Memory B cell (primary cell): ENCODE measurements around the gene DNM1.

Experiments
- ATAC-seq: fragments of 150-1000 bp; cut with Tn5 transposase; 2 replicates; pipeline ENCODE4 v1.10.0; 2021; ENCODE audit warnings: low read depth, mild to moderate bottlenecking, moderate library complexity
- DNase-seq, 2 donors: peaks; one replicate each; pipeline ENCODE4 v3.0.0; 2022; ENCODE audit warnings: low spot score in 2 of 2
- H3K27ac Mint-ChIP-seq: one replicate; pipeline ENCODE4 v1.8.0; 2022; ENCODE audit warnings: mild to moderate bottlenecking, moderate library complexity, mixed read lengths
- H3K27me3 Mint-ChIP-seq: one replicate; pipeline ENCODE4 v1.8.0; 2022; ENCODE audit warnings: mixed read lengths
- H3K36me3 Mint-ChIP-seq: one replicate; pipeline ENCODE4 v1.8.0; 2022; ENCODE audit warnings: mild to moderate bottlenecking, mixed read lengths
- H3K4me1 Mint-ChIP-seq: one replicate; pipeline ENCODE4 v1.8.0; 2022; ENCODE audit warnings: mixed read lengths
- H3K4me3 Mint-ChIP-seq: one replicate; pipeline ENCODE4 v1.8.0; 2022; ENCODE audit warnings: mild to moderate bottlenecking, moderate library complexity, mixed read lengths
- H3K9me3 Mint-ChIP-seq: one replicate; pipeline ENCODE4 v1.8.0; 2022; ENCODE audit warnings: mixed read lengths

Gene DNM1

DNA sequence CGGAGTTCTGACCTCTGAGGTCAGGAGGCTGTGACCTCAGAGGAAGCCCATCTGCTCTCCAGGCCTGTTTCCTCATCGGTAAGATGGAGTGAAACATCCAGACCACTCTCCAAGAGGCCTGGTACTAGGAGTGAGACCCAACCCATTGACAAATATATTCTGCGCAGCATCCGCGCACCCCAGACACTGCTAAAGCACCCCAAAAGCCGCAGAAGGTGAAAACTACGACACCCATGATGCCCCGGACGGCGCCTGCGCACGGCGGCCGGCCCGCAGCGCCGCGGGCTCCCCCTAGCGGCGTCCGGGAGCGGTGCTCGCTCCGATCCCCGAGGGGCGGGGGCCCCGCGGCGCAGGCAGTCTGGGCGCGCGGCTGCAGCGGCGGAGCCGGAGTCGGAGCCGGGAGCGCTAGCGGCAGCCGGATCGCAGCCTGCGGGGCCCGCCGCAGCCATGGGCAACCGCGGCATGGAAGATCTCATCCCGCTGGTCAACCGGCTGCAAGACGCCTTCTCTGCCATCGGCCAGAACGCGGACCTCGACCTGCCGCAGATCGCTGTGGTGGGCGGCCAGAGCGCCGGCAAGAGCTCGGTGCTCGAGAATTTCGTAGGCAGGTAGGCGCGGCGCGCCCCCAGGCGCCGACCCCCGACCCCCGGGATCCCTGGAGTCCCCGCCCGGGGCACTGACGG lies at the start of gene DNM1:
Gene DNM1, plus strand, starts transcription at position 356 of the 683 bp plus-strand sequence. Its CDS starts 92 bp downstream, at position 448.
- Mint-ChIP-seq H3K4me1 (peaks cover 3% of the 10 kb centered on the region), H3K9me3 (no peaks in the 10 kb centered on the region), H3K27ac (no peak within 1 kb of the TSS), H3K27me3 (peaks cover 10% of the 10 kb centered on the region), H3K36me3 (no peaks in the 10 kb centered on the region), H3K4me3 (peak within 1 kb of the TSS; percentile 71)
- ATAC-seq: peak; percentile 93
- peak; percentile 76 to 78 for DNase-seq

DNA sequence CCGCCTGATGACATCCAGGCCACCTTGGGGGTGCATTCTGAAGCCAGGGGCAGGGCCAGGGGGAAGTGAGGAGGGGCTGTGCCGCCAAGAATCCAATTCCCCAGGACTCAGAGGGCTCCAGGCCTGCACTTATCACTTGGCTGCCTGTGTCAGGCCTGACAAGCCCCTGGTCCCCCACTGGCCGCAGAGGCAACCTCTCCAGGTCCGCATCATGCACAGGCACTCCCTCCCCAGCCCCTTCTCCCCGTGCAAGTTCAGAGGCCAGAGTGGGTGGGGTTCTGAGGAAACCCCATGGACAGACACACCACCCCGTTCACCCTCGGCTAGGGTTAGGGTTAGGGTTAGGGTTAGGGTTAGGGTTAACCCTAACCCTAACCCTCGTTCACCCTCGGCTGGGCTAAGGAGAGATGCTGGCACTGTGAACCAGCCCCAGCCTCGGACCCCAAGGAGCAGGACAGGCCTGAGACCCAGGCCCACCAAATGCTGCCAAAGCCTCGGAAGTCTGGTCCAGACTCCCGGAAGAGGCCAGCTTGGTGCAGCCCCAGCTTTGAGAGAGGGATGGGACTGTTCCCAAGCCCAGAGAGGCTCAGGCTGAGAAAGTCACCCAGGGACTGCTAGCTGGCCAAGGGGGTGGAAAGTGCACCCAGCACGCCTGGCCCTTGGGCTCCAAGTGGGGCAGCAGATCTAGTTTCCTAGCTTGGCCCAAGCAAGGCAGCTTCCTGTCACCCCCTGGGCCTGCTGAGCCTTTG lies 49.1 kb upstream of the DNM1 start:
- Mint-ChIP-seq H3K9me3 (no peaks in the 10 kb centered on the region), H3K36me3 (no peaks in the 10 kb centered on the region), H3K4me3 (no peak overlapping the region), H3K4me1 (peaks cover 2% of the 10 kb centered on the region), H3K27ac (no peak overlapping the region), H3K27me3 (peaks cover 7% of the 10 kb centered on the region)
- DNase-seq (no peak), ATAC-seq (no peak)

DNA sequence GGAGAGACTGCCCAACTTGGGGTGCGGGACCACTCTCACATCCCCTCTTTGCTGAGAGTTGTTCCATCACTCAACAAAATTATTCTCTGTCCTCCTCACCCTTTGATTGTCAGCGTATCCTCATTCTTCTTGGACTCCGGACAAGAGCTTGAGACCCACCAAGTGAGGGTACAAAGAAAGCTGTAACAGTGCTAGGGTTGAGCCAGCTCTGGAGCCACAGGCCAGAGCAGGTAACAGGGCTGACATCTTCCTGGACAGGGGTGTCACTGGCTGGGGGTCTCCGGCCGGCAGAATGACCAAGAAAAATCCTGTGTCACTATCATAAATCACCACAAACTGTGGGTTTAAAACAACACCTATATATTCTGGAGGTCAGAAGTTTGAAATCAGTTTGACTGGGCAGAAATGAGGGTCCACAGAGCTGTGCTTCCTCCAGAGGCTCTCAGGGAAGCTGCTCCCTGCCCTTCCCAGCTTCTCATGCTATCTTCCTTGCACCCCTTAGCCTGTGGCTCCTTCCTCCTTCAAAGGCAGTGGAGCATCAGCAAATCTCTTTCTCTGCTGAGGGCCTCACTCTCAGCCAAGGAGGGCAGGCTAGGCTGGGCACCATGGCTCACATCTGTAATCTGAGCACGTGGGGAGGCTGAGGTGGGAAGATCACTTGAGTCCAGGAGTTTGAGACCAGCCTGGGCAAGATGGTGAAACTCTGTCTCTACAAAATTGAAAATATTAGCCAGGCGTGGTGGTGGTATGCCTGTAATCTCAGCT lies 47.3 kb upstream of the DNM1 start:
- ATAC-seq: no peak
- no peaks in the 10 kb centered on the region for H3K9me3 Mint-ChIP-seq

DNA sequence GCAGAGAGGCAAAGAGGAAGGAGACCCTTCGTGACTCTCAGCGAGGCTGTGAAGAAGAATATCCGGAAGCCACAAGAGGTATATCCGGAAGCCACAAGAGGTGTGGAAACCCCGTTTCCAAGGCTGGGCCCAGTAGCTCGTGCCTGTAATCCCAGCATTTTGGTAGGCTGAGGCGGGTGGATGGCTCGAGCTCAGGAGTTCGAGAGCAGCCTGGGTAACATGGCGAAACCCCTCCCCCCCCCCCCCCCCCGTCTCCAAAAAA lies 43.7 kb upstream of the DNM1 start:
- Mint-ChIP-seq H3K27ac (peak overlapping the region; percentile 82), H3K4me3 (peak overlapping the region; percentile 83), H3K27me3 (no peaks in the 10 kb centered on the region), H3K9me3 (no peaks in the 10 kb centered on the region), H3K4me1 (peaks cover 7% of the 10 kb centered on the region), H3K36me3 (no peaks in the 10 kb centered on the region)
- DNase-seq (peak in 1 of 2 donors; percentile 19), ATAC-seq (peak; percentile 40)

More for the DNA sequence above, 47.3 kb upstream of the DNM1 start:
- Mint-ChIP-seq H3K27me3 (peaks cover 2% of the 10 kb centered on the region), H3K27ac (no peak overlapping the region), H3K4me3 (no peak overlapping the region), H3K4me1 (peaks cover 5% of the 10 kb centered on the region), H3K36me3 (no peaks in the 10 kb centered on the region)
- DNase-seq: no peak

DNA sequence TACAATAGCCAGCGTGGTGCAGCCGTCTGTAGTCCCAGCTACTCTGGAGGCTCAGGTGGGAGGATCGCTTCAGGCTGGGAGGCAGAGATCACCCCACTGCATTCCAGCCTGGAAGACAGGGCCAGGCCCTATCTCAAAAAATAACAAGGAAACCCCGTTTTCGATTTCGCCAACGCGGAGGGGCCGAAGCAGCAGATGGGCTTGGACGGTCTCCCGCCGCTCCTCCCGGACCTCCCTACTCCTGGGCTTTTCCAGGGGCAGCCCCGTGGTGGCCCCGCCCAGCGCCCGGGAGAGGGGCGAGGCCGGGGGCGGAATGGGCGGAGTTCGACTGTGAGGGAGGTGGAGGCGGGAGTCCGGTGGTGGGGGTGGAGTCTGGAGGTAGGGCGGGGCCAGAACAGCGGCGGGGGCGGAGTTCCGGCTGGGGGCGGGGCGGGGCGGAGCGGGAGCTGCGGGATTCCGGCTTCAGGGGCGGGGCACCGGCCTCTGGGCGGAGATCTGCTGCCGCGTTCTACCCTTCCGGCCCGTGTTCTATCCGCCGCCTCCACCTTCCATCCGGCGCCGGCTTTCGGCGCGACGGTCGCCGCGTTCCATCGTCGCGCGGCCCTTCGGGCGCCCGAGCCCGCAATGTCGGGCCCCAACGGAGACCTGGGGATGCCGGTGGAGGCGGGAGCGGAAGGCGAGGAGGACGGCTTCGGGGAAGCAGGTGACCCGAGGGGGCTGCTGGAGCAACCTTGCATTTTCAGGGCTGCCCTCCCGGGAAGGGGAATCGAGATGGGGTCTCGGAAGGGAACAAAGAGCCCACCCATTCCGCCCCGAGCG lies 43.2 kb upstream of the DNM1 start, which contains the start of gene BBLN:
Gene BBLN, plus strand, starts transcription at position 482 of the 819 bp plus-strand sequence. Its CDS starts 143 bp downstream, at position 625.
- H3K4me3 Mint-ChIP-seq: peak within 1 kb of the TSS; percentile 83
- ATAC-seq: peak; percentile 85
- peak; percentile 78 to 85 for DNase-seq
- H3K9me3 Mint-ChIP-seq: no peaks in the 10 kb centered on the region
- H3K27me3 Mint-ChIP-seq: no peaks in the 10 kb centered on the region
- H3K27ac Mint-ChIP-seq: peak within 1 kb of the TSS; percentile 82
- H3K4me1 Mint-ChIP-seq: peaks cover 7% of the 10 kb centered on the region
- H3K36me3 Mint-ChIP-seq: no peaks in the 10 kb centered on the region

DNA sequence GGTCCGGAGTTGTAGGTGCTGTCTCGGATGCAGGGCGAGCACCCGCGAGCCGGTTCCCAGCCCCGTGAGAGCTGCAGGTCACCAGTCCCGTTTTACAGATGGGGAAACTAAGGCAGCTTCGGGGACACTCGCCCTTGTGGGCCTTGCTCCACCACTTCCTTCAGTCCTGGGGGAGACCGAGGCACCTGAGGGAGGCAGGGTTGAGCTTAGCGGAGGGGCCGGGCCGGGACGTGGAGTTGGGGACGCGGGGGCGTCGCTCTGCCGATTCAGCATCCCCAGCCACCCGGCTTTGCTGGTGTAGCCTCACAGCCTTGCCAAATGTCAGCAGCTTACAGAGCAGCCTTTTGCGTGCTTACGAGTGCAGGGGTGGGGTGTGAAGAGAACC lies 42.6 kb upstream of the DNM1 start:
- Mint-ChIP-seq H3K27ac (no peak overlapping the region), H3K36me3 (no peaks in the 10 kb centered on the region), H3K27me3 (no peaks in the 10 kb centered on the region), H3K9me3 (no peaks in the 10 kb centered on the region), H3K4me3 (peak overlapping the region; percentile 83), H3K4me1 (peaks cover 7% of the 10 kb centered on the region)
- no peak for DNase-seq
- ATAC-seq: no peak

DNA sequence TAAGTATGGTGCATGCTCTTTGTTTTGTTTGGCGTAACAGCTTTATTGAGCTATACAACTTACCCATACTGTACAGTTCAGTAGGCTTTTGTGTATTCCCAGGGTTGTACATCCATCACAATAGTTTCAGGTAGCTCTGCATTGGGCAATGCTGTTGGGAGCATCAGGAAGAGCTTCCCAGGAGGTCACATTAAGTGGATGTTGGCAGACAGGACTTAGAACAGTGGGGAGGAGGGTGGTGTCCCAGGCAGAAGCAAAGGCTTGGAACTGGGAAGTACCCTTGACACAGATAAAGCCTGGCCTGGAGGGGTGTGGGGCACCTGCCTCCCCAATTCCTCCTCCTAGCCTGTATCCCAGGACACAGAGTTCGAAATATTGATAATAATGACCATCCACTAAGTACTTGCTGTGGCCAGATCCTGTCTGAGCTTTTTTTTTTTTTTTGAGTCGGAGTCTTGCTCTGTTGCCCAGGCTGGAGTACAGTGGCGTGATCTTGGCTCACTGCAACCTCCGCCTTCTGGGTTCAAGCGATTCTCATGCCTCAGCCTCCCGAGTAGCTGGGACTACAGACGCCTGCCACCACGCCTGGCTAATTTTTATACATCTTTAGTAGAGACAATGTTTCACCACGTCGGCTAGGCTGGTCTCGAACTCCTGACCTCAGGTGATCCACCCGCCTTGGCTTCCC lies 41.8 kb upstream of the DNM1 start:
- DNase-seq: no peak
- Mint-ChIP-seq H3K4me1 (peaks cover 7% of the 10 kb centered on the region), H3K27ac (no peak overlapping the region), H3K9me3 (no peaks in the 10 kb centered on the region), H3K4me3 (peak overlapping the region; percentile 83), H3K27me3 (no peaks in the 10 kb centered on the region), H3K36me3 (peaks cover 1% of the 10 kb centered on the region)
- no peak for ATAC-seq

DNA sequence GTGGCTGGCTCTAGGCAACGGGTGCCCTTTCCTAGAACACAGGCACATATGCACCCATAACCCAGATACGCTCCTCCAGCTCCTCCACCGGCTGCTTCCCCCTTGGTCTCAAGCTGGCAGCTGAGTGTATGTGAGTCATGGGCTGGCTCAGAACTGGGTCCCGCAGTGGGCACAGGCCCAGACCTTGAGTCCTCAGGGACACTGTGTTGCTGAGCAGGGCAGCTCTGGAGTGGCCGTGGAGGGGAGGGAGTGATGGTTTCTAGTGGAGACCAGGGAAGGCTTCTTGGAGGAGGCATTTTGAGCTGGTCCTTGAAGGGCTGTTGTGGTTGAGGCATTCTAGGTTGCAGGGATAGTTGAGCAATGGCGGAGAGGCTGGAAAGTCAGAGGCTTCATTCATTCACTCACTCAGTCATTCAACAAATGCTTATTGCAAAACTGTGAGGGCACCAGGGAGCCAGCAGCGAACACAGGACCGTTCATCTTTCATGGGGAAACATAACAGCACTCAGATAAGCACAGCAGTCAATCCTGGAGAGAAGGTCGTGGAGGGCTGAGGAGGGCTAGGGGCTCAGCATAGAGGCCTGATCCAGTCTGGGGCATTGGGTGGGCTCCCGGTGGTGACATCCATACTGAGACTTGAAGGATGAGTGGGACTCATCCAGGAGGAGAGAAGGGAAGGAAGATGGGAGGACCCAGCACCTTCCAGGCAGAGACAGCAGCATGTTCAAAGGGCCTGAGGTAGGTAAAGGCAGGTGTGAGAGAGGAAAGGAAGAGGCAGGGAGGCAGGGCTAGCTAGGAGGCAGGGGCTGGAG lies 40.8 kb upstream of the DNM1 start:
- H3K4me1 Mint-ChIP-seq: peaks cover 7% of the 10 kb centered on the region
- H3K4me3 Mint-ChIP-seq: no peak overlapping the region
- DNase-seq (no peak), ATAC-seq (no peak)
- H3K36me3 Mint-ChIP-seq: peaks cover 6% of the 10 kb centered on the region
- no peaks in the 10 kb centered on the region for H3K27me3 Mint-ChIP-seq
- no peak overlapping the region for H3K27ac Mint-ChIP-seq
- H3K9me3 Mint-ChIP-seq: no peaks in the 10 kb centered on the region

DNA sequence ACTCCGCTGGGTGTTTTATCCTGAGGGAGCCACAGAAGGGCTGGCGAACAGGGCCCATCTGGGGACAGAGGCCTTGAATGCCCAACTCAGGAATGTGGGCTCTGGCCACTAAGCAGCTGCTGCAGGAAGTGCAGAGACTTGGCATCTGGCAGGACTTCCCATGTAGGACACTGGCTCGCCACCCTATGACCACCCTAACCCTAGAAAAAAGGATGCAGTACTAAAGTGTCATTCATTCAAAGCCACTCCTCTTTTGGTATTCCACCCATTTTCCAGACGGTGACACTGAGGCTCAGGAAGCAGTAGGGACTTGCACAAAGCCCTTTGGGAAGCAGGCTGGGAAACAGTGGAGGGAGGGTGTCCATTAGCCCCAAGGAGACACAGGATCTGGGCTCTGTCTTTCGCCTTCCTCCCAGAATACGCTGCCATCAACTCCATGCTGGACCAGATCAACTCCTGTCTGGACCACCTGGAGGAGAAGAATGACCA lies 40.1 kb upstream of the DNM1 start:
- H3K27ac Mint-ChIP-seq: no peak overlapping the region

DNA sequence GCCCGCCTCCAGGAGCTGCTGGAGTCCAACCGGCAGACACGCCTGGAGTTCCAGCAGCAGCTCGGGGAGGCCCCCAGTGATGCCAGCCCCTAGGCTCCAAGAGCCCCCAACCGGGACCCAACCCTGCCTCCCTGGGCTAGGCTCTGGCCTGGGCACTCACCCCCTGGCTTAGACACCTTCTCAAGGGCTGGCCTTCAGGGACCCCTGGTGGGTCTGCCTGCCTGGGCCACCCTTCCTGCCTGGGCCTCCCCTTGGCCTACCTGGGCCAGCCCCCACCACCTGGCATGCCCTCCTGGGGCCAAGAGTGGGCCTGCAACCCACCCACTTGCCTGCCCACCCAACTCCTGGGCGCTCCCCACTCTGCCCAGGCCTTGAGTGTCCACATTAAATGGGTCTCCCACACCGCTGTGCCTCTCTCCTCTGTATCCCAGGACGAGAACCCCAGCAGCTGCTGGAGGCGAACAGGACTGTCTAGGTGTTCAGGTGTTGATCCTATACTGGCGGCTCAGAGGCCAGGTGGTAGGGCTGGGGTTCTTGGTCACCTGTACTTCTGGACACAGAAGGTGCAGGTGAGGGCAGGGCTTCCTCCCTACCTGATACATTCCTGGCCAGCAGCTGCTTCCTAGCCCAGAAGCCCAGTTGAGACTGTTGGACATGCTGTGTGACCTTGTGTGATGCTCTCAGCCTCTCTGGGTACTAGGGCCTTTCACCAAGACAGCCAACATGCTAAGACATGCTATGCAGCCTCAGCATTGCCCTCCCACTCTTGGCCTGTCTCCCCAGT lies 39.5 kb upstream of the DNM1 start:
- Mint-ChIP-seq H3K4me1 (peaks cover 7% of the 10 kb centered on the region), H3K9me3 (no peaks in the 10 kb centered on the region), H3K27me3 (no peaks in the 10 kb centered on the region), H3K36me3 (peaks cover 9% of the 10 kb centered on the region), H3K27ac (no peak overlapping the region), H3K4me3 (no peak overlapping the region)
- DNase-seq (no peak), ATAC-seq (no peak)

More for the DNA sequence above, 40.1 kb upstream of the DNM1 start:
- DNase-seq (no peak), ATAC-seq (no peak)
- peaks cover 6% of the 10 kb centered on the region for H3K36me3 Mint-ChIP-seq
- no peaks in the 10 kb centered on the region for H3K9me3 Mint-ChIP-seq
- H3K4me1 Mint-ChIP-seq: peaks cover 7% of the 10 kb centered on the region
- no peak overlapping the region for H3K4me3 Mint-ChIP-seq
- no peaks in the 10 kb centered on the region for H3K27me3 Mint-ChIP-seq

DNA sequence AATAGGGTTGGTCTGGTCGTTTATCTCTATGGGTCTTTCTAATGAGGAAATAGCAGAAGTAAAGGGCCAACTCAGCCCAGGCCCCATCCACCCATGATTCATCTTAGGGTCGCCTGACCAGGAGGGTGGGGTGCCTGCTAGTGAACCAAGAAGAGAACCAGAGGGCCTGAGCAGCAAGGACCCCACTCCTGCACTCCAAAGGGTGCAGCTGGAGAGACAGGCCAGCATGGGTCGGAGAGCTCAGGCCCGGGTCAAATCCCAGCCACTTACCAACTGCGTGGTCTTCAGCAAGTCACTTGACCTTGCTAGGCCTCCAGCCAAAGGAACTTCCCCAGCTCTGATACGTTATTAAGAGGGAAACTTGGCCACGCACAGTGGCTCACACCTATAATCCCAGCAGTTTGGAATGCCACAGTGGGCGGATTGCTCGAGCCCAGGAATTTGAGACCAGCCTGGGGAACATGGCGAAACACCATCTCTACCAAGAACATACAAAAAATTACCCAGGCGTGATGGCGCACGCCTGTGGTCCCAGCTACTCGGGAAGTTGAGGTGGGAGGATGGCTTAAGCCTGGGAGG lies 38.8 kb upstream of the DNM1 start:
- H3K4me1 Mint-ChIP-seq: peaks cover 5% of the 10 kb centered on the region
- peaks cover 13% of the 10 kb centered on the region for H3K36me3 Mint-ChIP-seq
- no peak for ATAC-seq
- H3K9me3 Mint-ChIP-seq: no peaks in the 10 kb centered on the region
- H3K27ac Mint-ChIP-seq: no peak overlapping the region
- no peak overlapping the region for H3K4me3 Mint-ChIP-seq
- no peak for DNase-seq
- H3K27me3 Mint-ChIP-seq: no peaks in the 10 kb centered on the region

DNA sequence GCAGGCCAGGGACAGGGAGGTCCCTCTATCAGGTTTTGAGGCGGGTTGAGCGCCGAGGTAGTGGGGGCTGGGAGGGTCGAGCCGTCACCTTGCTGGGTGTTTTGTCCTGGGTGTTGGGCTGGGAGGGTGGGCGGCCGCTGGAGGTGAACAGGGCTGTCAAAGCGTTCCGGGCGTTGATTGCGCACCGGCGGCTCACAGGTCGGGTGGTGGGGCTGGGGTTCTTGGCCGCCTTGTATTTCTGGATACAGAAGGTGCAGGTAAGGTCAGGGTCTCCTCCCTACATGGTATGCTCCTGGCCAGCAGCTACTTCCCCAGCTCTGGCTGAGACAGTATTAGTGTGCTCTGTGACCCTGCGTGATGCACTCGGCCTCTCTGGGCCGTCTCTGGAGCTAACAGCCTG lies 37.0 kb upstream of the DNM1 start:
- peaks cover 19% of the 10 kb centered on the region for H3K36me3 Mint-ChIP-seq
- H3K4me1 Mint-ChIP-seq: peaks cover under 1% of the 10 kb centered on the region
- no peak overlapping the region for H3K4me3 Mint-ChIP-seq
- no peaks in the 10 kb centered on the region for H3K9me3 Mint-ChIP-seq
- DNase-seq (no peak), ATAC-seq (no peak)
- H3K27me3 Mint-ChIP-seq: no peaks in the 10 kb centered on the region
- no peak overlapping the region for H3K27ac Mint-ChIP-seq
